PC-3 (cell line): ENCODE results near the gene MYO16. TPM values are rescaled to one million over a fixed set of nuclear protein-coding genes. Genes with fewer than 3 reads are reported as not detected.

Experiments used
- ATAC-seq: fragments of 200-7000 bp; cut with Tn5 transposase; 2 replicates; pipeline ENCODE4 v1.9.1; 2020; ENCODE audit warnings: mild to moderate bottlenecking, moderate library complexity
- BruUV-seq: library from RNA; stranded (reverse); fragments of 400-500 nt; replicated peaks from 2 replicates; lab custom pipeline; 2021; lab: Mats Ljungman, UMichigan
- CTCF ChIA-PET: fragments of 300-600 bp; sonication (Branson Sonifier 250); formaldehyde crosslinking; loops from one replicate; lab custom pipeline; 2022; ENCODE audit warnings: antibody characterized with exemption; lab: Charles Lee
- POLR2A ChIA-PET: fragments of 300-600 bp; sonication (Branson Sonifier 250); formaldehyde crosslinking; loops from one replicate; lab custom pipeline; 2022; ENCODE audit warnings: antibody characterized with exemption; ENCODE audit not compliant: unreplicated experiment; lab: Charles Lee
- DNase-seq: peaks from one replicate; pipeline ENCODE4 v3.0.0-alpha.2; 2015
- H2AFZ ChIP-seq: fragments of 300-600 bp; sonication (generic); 2 replicates; pipeline ENCODE4 v1.6.0; 2016; ENCODE audit warnings: antibody characterized with exemption, low read length
- H3F3A ChIP-seq: fragments of 300-600 bp; sonication (generic); one replicate; pipeline ENCODE4 v1.6.0; 2017; ENCODE audit warnings: antibody characterized with exemption, low read length, control low read depth, mild to moderate bottlenecking; ENCODE audit not compliant: unreplicated experiment
- H3K27ac ChIP-seq: fragments of 300-600 bp; sonication (generic); 2 replicates; pipeline ENCODE4 v1.5.1; 2016; ENCODE audit warnings: mild to moderate bottlenecking, low read length
- H3K27me3 ChIP-seq: fragments of 300-600 bp; sonication (generic); 2 replicates; pipeline ENCODE4 v1.6.1; 2016; ENCODE audit warnings: low read length, mixed read lengths
- H3K36me3 ChIP-seq: fragments of 300-600 bp; sonication (generic); 2 replicates; pipeline ENCODE4 v1.6.1; 2016; ENCODE audit warnings: low read depth, mixed run types, low read length, mixed read lengths
- H3K4me1 ChIP-seq: fragments of 300-600 bp; sonication (generic); 2 replicates; pipeline ENCODE4 v1.5.1; 2016; ENCODE audit warnings: low read length; ENCODE audit not compliant: insufficient read depth
- H3K4me2 ChIP-seq: fragments of 300-600 bp; sonication (generic); 2 replicates; pipeline ENCODE4 v1.6.0; 2016; ENCODE audit warnings: low read length
- H3K4me3 ChIP-seq: fragments of 300-600 bp; sonication (generic); 2 replicates; pipeline ENCODE4 v1.5.1; 2016; ENCODE audit warnings: mild to moderate bottlenecking, low read length, mixed read lengths
- H3K79me2 ChIP-seq: fragments of 300-600 bp; sonication (generic); 2 replicates; pipeline ENCODE4 v1.6.1; 2017; ENCODE audit warnings: low read length, mixed read lengths
- H3K9ac ChIP-seq: fragments of 300-600 bp; sonication (generic); 2 replicates; pipeline ENCODE4 v1.6.0; 2016; ENCODE audit warnings: mild to moderate bottlenecking, low read length
- H3K9me2 ChIP-seq: fragments of 300-600 bp; sonication (generic); replicated peaks from 2 replicates; pipeline ENCODE4 v1.6.1; 2016; ENCODE audit warnings: mixed run types, low read length, mixed read lengths
- H3K9me3 ChIP-seq: fragments of 300-600 bp; sonication (generic); 2 replicates; pipeline ENCODE4 v1.6.1; 2016; ENCODE audit warnings: low read length, mixed read lengths
- H4K20me1 ChIP-seq: fragments of 300-600 bp; sonication (generic); 2 replicates; pipeline ENCODE4 v1.6.1; 2016; ENCODE audit warnings: low read length, mixed read lengths
- CTCF ChIP-seq: fragments of 300-600 bp; sonication (generic); conservative IDR thresholded peaks from 2 replicates; pipeline ENCODE4 v1.5.1; 2017; ENCODE audit warnings: antibody characterized with exemption, low read depth, mild to moderate bottlenecking, low read length
- EZH2 ChIP-seq: fragments of 300-600 bp; sonication (generic); IDR thresholded peaks from one replicate; pipeline ENCODE4 v1.6.1; 2017; ENCODE audit warnings: antibody characterized with exemption, mild to moderate bottlenecking, low read length; ENCODE audit not compliant: unreplicated experiment
- EZH2phosphoT487 ChIP-seq: fragments of 300-600 bp; sonication (generic); IDR thresholded peaks from 2 replicates; pipeline ENCODE4 v1.6.1; 2018; ENCODE audit warnings: mild to moderate bottlenecking, antibody characterized with exemption, low read length, borderline replicate concordance
- intact Hi-C: fragments of 100-400 bp; cut with micrococcal nuclease; formaldehyde crosslinking; loops from 2 replicates; pipeline ENCODE4 v1.9.0; 2023
- total RNA-seq: library from RNA; depleted of rRNA; stranded (reverse); fragments of >200 nt; gene quantifications from 2 replicates; pipeline ENCODE4 v1.2.3, GENCODE V29; 2014

Gene MYO16
- total RNA-seq, 1 experiment from 2014 or later = not detected

GRCh38 chr13:108728370-108728769 is 99.0 kb downstream of the MYO16 start:
- CTCF ChIA-PET = no interaction called here
- BruUV-seq = no TSS peak
- Histone ChIP-seq H3F3A (no peaks in the 10 kb centered on the region), H3K9ac (no peak overlapping the region), H3K27ac (no peak overlapping the region), H4K20me1 (no peaks in the 10 kb centered on the region), H3K36me3 (no peaks in the 10 kb centered on the region), H3K4me1 (no peaks in the 10 kb centered on the region), H3K9me2 (no peaks in the 10 kb centered on the region), H2AFZ (no peak overlapping the region), H3K27me3 (no peaks in the 10 kb centered on the region), H3K4me3 (no peak overlapping the region), H3K79me2 (no peaks in the 10 kb centered on the region), H3K9me3 (no peaks in the 10 kb centered on the region), H3K4me2 (no peak overlapping the region)
- TF ChIP-seq EZH2 (no peak), CTCF (peak; percentile 43), EZH2phosphoT487 (no peak)
- DNase-seq (peak; percentile 17), ATAC-seq (no peak)
- POLR2A ChIA-PET = no interaction called here
- intact Hi-C loops = no loop called here

GRCh38 chr13:108733022-108733560 is 103.7 kb downstream of the MYO16 start:
- POLR2A ChIA-PET = no interaction called here
- Histone ChIP-seq H3K4me3 (no peak overlapping the region), H2AFZ (no peak overlapping the region), H3K4me1 (no peaks in the 10 kb centered on the region), H3K36me3 (no peaks in the 10 kb centered on the region), H3K27ac (no peak overlapping the region), H3K4me2 (no peak overlapping the region), H3F3A (no peaks in the 10 kb centered on the region), H3K27me3 (no peaks in the 10 kb centered on the region), H3K9me2 (no peaks in the 10 kb centered on the region), H3K9me3 (no peaks in the 10 kb centered on the region), H4K20me1 (no peaks in the 10 kb centered on the region), H3K9ac (no peak overlapping the region), H3K79me2 (no peaks in the 10 kb centered on the region)
- TF ChIP-seq CTCF (no peak), EZH2phosphoT487 (no peak), EZH2 (no peak)
- DNase-seq (no peak), ATAC-seq (no peak)
- no TSS peak for BruUV-seq
- intact Hi-C loops = no loop called here
- CTCF ChIA-PET = interaction anchor here (0.7 kb wide), 1 partner anchor 648 kb away, joined by 3 read pairs; no protein-coding TSS in a partner anchor

- Histone ChIP-seq H3F3A (no peaks in the 10 kb centered on the region), H4K20me1 (no peaks in the 10 kb centered on the region), H3K9me2 (no peaks in the 10 kb centered on the region), H2AFZ (no peak overlapping the region), H3K9me3 (no peaks in the 10 kb centered on the region), H3K27me3 (no peaks in the 10 kb centered on the region), H3K4me2 (no peak overlapping the region), H3K4me1 (no peaks in the 10 kb centered on the region), H3K79me2 (no peaks in the 10 kb centered on the region), H3K27ac (no peak overlapping the region), H3K36me3 (no peaks in the 10 kb centered on the region), H3K9ac (no peak overlapping the region), H3K4me3 (no peak overlapping the region)
- no peak for ATAC-seq
- BruUV-seq = no TSS peak
- POLR2A ChIA-PET = no interaction called here
- peak; percentile 11 for DNase-seq
- intact Hi-C loops = no loop called here
- TF ChIP-seq CTCF = no peak
- no peak for TF ChIP-seq EZH2phosphoT487
- no peak for TF ChIP-seq EZH2
- CTCF ChIA-PET = no interaction called here
Observed at GRCh38 chr13:108734676-108735075, 105.3 kb downstream of the MYO16 start.
